ENCODE measurements around the gene FA2H. TPM values are rescaled to one million over a fixed set of nuclear protein-coding genes. Genes with fewer than 3 reads are reported as not detected.

The FA2H gene
- total RNA-seq, 1 donor from 2014 or later: not detected

- TF ChIP-seq CTCF (IDR thresholded peaks at IDR 0.05; ENCODE audit: unreplicated experiment): no peak
- H3K4me3 Mint-ChIP-seq (ENCODE audit: unreplicated experiment): no peak overlapping the region
- peaks cover 18% of the 10 kb centered on the region for H3K27me3 Mint-ChIP-seq (ENCODE audit: unreplicated experiment)
- H3K4me1 Mint-ChIP-seq (ENCODE audit: unreplicated experiment): peaks cover 8% of the 10 kb centered on the region
- no peak overlapping the region for H3K27ac Mint-ChIP-seq (ENCODE audit: unreplicated experiment)
- DNase-seq (ENCODE audit: low spot score): no peak
- H3K9me3 Mint-ChIP-seq (ENCODE audit: unreplicated experiment): peaks cover 4% of the 10 kb centered on the region
- no peaks in the 10 kb centered on the region for H3K36me3 Mint-ChIP-seq (ENCODE audit: low read depth, unreplicated experiment)
These were observed 3.6 kb downstream of the FA2H start for GRCh38 chr16:74770831-74771526.

GRCh38 chr16:74769586-74770190 is 4.9 kb downstream of the FA2H start:
- no peak overlapping the region for H3K4me3 Mint-ChIP-seq (ENCODE audit: unreplicated experiment)
- H3K27me3 Mint-ChIP-seq (ENCODE audit: unreplicated experiment): peaks cover 14% of the 10 kb centered on the region
- H3K27ac Mint-ChIP-seq (ENCODE audit: unreplicated experiment): no peak overlapping the region
- no peaks in the 10 kb centered on the region for H3K36me3 Mint-ChIP-seq (ENCODE audit: low read depth, unreplicated experiment)
- H3K4me1 Mint-ChIP-seq (ENCODE audit: unreplicated experiment): peaks cover 5% of the 10 kb centered on the region
- no peak for DNase-seq (ENCODE audit: low spot score)
- no peak for TF ChIP-seq CTCF (IDR thresholded peaks at IDR 0.05; ENCODE audit: unreplicated experiment)
- H3K9me3 Mint-ChIP-seq (ENCODE audit: unreplicated experiment): peaks cover 4% of the 10 kb centered on the region

GRCh38 chr16:74768239-74768638 is 6.4 kb downstream of the FA2H start:
- Mint-ChIP-seq H3K27ac (ENCODE audit: unreplicated experiment) (no peak overlapping the region), H3K27me3 (ENCODE audit: unreplicated experiment) (peaks cover 7% of the 10 kb centered on the region), H3K4me3 (ENCODE audit: unreplicated experiment) (no peak overlapping the region), H3K36me3 (ENCODE audit: low read depth, unreplicated experiment) (no peaks in the 10 kb centered on the region), H3K9me3 (ENCODE audit: unreplicated experiment) (peaks cover 4% of the 10 kb centered on the region), H3K4me1 (ENCODE audit: unreplicated experiment) (no peaks in the 10 kb centered on the region)
- no peak for TF ChIP-seq CTCF (IDR thresholded peaks at IDR 0.05; ENCODE audit: unreplicated experiment)
- DNase-seq (ENCODE audit: low spot score): no peak

GRCh38 chr16:74767749-74768148 is 6.9 kb downstream of the FA2H start:
- H3K36me3 Mint-ChIP-seq (ENCODE audit: low read depth, unreplicated experiment): no peaks in the 10 kb centered on the region
- H3K27me3 Mint-ChIP-seq (ENCODE audit: unreplicated experiment): peaks cover 4% of the 10 kb centered on the region

More at GRCh38 chr16:74767749-74768148, 6.9 kb downstream of the FA2H start:
- Mint-ChIP-seq H3K4me1 (ENCODE audit: unreplicated experiment) (no peaks in the 10 kb centered on the region), H3K4me3 (ENCODE audit: unreplicated experiment) (no peak overlapping the region), H3K9me3 (ENCODE audit: unreplicated experiment) (peaks cover 4% of the 10 kb centered on the region), H3K27ac (ENCODE audit: unreplicated experiment) (no peak overlapping the region)
- no peak for DNase-seq (ENCODE audit: low spot score)
- no peak for TF ChIP-seq CTCF (IDR thresholded peaks at IDR 0.05; ENCODE audit: unreplicated experiment)

All from endothelial cell (in vitro differentiated cells).